ENCODE results near the gene KRTAP10-1.
"Not testable (repeated sequence)": the region's sequence is repeated elsewhere in the genome, so short reads cannot be mapped to it uniquely, and the experiment has no call there.

KRTAP10-1 gene

GRCh38 chr21:44569861-44570517 lies 30.0 kb upstream of the KRTAP10-1 start:
- no peak for DNase-seq (ENCODE audit: low spot score)

- DNase-seq (ENCODE audit: low spot score) = no peak
Observed at GRCh38 chr21:44568667-44569556, 28.9 kb upstream of the KRTAP10-1 start.

GRCh38 chr21:44568261-44568660 lies 28.3 kb upstream of the KRTAP10-1 start:
- DNase-seq (ENCODE audit: low spot score) = no peak

GRCh38 chr21:44567481-44568171 lies 27.6 kb upstream of the KRTAP10-1 start:
- no peak for DNase-seq (ENCODE audit: low spot score)

GRCh38 chr21:44566403-44566802 lies 26.4 kb upstream of the KRTAP10-1 start:
- DNase-seq (ENCODE audit: low spot score) = no peak

- no peak for DNase-seq (ENCODE audit: low spot score)
Observed at GRCh38 chr21:44564886-44565598, 25.0 kb upstream of the KRTAP10-1 start.

- DNase-seq (ENCODE audit: low spot score) = no peak
Observed at GRCh38 chr21:44564099-44564498, 24.1 kb upstream of the KRTAP10-1 start.

- DNase-seq (ENCODE audit: low spot score) = no peak
Observed at GRCh38 chr21:44558695-44559094, 18.7 kb upstream of the KRTAP10-1 start, which contains the start of gene KRTAP10-3. KRTAP10-3 (minus strand) TSS chr21:44558795; CDS start chr21:44558715, 80 bp downstream.

GRCh38 chr21:44558329-44558675 lies 18.3 kb upstream of the KRTAP10-1 start:
- not testable (repeated sequence) for DNase-seq (ENCODE audit: low spot score)

GRCh38 chr21:44557491-44558328 lies 17.7 kb upstream of the KRTAP10-1 start:
- no peak for DNase-seq (ENCODE audit: low spot score)

- DNase-seq (ENCODE audit: low spot score) = no peak
Observed at GRCh38 chr21:44556879-44557278, 16.9 kb upstream of the KRTAP10-1 start.

- no peak for DNase-seq (ENCODE audit: low spot score)
Observed at GRCh38 chr21:44555200-44555875, 15.3 kb upstream of the KRTAP10-1 start.

- no peak for DNase-seq (ENCODE audit: low spot score)
Observed at GRCh38 chr21:44552681-44553080, 12.7 kb upstream of the KRTAP10-1 start.

GRCh38 chr21:44552136-44552535 lies 12.1 kb upstream of the KRTAP10-1 start:
- DNase-seq (ENCODE audit: low spot score) = no peak

- no peak for DNase-seq (ENCODE audit: low spot score)
Observed at GRCh38 chr21:44551340-44551961, 11.5 kb upstream of the KRTAP10-1 start, which contains the start of gene KRTAP10-2. KRTAP10-2 (minus strand) TSS chr21:44551505; CDS start chr21:44551458, 47 bp downstream.

- no peak for DNase-seq (ENCODE audit: low spot score)
Observed at GRCh38 chr21:44550807-44551206, 10.8 kb upstream of the KRTAP10-1 start.

- not testable (repeated sequence) for DNase-seq (ENCODE audit: low spot score)
Observed at GRCh38 chr21:44550285-44550684, 10.3 kb upstream of the KRTAP10-1 start.

- DNase-seq (ENCODE audit: low spot score) = no peak
Observed at GRCh38 chr21:44549525-44550211, 9.7 kb upstream of the KRTAP10-1 start.

- DNase-seq (ENCODE audit: low spot score) = no peak
Observed at GRCh38 chr21:44548922-44549321, 8.9 kb upstream of the KRTAP10-1 start.

All from CD4-positive, alpha-beta T cell treated with Interleukin-2 at 100 ng/mL for 4 hours (primary cell).